Epithelial cell of esophagus (primary cell): ENCODE data around the gene WNT7A.

Source experiments
- DNase-seq: peaks from one replicate; pipeline ENCODE4 v3.0.0; 2010; ENCODE audit warnings: low read depth
- H3K4me3 ChIP-seq: 2 replicates; pipeline ENCODE4 v1.5.1; 2011; ENCODE audit warnings: mild to moderate bottlenecking, low read length, control low read depth
- CTCF ChIP-seq: IDR thresholded peaks from 2 replicates; pipeline ENCODE4 v1.5.1; 2011; ENCODE audit warnings: low read depth, mild to moderate bottlenecking, low read length, control low read depth, inconsistent platforms; ENCODE audit not compliant: insufficient read depth; ENCODE audit errors: missing control alignments

WNT7A gene

DNA sequence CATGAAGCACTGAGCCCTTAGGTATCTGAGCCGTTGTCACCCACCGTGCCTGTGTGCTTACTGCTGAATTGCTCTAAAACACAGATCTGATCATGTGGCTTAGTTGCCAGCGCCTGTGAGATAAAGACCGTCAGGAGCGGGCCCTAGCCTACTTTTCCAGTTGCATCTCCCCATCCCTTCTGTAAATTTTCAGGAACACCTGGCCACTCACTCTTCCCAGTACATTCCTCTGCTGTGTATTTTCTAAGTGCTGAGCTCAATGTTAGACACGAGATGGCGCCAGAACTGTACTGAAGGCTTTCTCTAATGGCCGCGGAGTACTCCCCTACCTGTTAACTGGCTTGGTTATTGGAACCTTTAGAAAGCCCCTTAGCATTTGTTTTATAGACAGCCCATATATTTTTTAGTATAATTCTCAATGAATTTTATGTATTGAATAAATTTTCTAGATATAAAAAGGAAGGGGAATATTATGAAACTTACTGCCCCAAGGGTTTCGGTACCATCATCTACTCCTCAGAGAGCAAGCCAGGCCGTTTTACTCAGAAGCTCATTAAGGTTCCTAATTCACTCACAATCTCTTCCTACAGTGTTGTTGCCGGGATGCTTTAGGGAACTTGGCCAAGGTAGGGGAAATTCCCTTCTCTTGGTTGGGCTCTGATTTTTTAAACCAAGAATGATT is 16.7 kb upstream of the WNT7A start:
- H3K4me3 ChIP-seq, result peak overlapping the region; percentile 62
- TF ChIP-seq CTCF, result peak; percentile 95
- DNase-seq, result peak; percentile 88

DNA sequence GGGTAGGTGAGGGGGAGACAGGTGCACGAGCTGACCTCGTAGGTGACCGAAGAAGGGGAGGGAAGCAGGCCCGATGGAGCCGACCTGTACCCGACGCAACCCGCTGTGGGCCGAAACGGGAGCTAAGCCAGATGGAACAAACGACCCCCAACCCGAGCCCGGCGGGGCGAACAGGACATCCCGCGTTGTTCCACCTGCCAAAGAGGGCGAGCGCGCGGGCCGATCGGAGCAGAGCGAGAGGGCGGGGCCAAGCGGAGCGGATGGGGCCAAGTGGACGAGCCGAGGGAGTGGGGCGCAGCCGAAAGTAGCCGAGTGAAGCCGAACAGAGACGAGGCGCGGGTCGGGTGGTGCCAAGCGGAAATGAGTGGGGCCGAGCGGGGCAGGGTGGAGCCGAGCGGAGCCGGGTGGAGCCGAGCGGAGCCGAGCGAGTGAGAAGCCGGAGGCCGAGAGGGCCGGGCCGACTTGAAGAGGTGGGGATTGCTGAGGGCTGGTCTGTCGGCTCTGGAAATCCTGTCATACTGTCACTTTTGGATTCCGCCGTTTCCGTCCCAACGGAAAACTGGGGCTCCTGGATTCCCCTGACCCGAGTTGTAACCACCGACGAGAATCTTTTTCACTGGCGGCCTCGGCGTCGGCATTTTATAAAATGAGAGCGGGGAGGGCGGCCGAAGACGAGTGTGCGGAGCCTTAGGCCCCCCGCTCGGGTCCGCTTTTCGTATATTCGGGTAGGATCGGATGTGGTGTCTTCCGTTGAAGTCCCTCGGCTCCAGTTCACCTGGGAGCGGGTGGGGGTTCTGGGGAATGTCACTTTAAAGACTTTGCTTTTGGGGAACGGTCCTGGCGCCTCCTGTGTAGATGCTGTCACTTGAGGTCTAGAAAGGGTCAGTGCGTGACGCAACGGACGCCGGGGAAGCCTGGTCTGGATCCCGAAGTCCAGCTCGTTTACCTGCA is 15.6 kb upstream of the WNT7A start:
- peak overlapping the region; percentile 62 for H3K4me3 ChIP-seq
- DNase-seq, result peak; percentile 96
- no peak for TF ChIP-seq CTCF

DNA sequence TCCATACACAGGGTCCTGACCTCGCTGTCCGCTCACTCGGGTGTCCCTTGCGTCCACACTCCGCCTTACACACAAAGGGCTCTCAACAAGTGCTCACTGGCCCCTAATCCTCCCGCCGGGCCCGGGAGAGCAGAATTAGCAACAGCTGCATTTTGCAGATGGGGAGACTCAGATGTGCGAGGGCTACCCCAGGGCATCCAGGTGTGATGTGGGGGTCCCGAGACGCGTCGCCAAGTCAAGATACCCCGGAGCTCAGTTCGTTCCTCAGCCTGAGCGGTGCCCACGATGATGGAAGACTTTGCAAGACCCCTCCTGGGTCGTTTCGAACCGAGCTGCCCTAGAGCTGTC is 14.9 kb upstream of the WNT7A start:
- peak overlapping the region; percentile 62 for H3K4me3 ChIP-seq
- no peak for DNase-seq
- TF ChIP-seq CTCF, result no peak

DNA sequence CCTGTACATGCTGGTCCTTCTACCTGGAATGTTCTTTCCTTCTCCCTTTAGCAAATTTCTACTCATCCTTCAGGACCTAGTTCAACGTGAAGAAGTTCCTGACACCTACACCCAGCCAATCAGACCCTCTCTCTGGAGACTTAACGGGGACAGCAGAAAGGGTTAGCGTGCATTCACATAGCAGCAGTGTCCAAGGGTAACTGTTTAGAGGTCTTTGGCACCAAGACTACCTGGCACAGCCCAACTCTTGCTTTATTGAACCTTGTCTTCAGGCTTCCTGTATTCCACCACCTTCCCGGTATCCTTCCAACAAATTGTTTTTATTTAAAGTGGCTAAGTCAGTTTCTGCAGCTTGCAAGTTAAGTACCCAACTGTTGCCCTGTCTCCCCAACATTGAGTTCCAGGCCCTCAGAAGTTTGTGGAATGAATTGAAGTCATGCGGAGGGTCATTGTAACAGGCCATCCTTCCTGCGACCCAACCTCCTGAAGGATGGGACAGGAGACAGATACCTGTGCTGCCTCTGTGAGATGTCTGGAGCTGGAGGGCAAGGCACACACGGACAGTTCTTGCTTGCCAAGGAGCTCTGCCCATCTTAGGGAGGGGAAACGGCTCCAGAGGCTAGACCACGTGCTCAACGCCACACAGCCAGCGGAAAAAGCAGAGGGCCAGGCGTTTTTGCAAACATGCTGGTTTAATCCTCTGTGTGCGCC is 14.4 kb upstream of the WNT7A start:
- TF ChIP-seq CTCF, result no peak
- DNase-seq, result no peak
- no peak overlapping the region for H3K4me3 ChIP-seq

DNA sequence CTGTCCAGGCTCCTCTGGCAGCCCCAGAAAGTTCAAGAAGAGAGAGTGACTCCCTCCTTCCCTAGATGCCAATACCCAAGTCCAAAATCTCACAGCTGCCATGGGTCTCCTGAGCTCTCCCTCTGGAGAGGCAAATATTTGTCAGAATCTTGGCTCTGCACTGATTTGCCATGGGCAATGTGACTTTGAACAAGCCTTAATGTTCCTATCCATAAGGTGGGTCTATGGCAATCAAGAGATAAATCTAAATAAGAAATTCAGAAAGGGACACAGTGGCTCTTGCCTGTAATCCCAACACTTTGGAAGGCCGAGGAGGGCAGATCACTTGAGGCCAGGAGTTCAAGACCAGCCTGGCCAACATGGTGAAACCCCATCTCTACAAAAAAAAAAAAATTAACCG is 12.4 kb upstream of the WNT7A start:
- DNase-seq, result no peak
- H3K4me3 ChIP-seq, result no peak overlapping the region
- TF ChIP-seq CTCF, result no peak

DNA sequence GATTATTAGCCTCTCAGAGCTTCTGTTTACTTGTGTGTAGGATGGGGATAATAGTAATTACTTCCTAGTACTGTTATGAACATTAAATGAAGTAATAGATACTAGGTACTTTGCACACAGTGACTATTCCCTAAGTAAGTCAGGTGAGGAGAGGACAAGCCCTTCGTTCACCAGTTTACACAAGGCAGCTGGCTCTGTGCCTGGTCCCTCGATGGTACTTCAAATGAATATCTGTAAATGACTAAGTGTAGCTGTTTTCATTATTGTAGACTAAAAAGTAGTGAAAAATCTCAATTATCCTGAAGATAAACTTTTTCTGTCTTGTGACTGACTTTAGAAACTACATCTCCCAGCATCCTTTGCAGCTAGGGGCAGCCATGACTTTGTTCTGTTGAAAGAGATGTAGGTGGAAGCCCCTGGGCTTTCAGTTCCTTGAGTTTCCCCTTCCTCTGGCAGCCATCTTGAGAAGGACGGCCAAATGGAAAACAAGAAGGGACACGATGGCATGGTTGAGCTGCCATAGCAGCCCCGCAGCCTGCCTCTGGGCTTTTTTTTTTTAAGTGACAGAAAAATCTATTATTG is 11.7 kb upstream of the WNT7A start:
- peak; percentile 46 for DNase-seq
- TF ChIP-seq CTCF, result no peak
- no peak overlapping the region for H3K4me3 ChIP-seq
